Activated naive CD8-positive, alpha-beta T cell treated with anti-CD3 and anti-CD28 coated beads, Interleukin-2, amount 10 ng/mL, durations not matched to agents 7 days and 5 days (primary cell): Measurements from ENCODE around the gene HEATR5A. TPM values are rescaled to one million over a fixed set of nuclear protein-coding genes. Genes with fewer than 3 reads are reported as not detected.
A peak's percentile ranks its signal among the peaks of the same experiment; 100 is the strongest.
"Not testable (repeated sequence)": the region's sequence is repeated elsewhere in the genome, so short reads cannot be mapped to it uniquely, and the experiment has no call there.

Source experiments
- ATAC-seq: fragments of 150-1000 bp; cut with Tn5 transposase; one replicate; pipeline ENCODE4 v1.10.0; 2021; ENCODE audit warnings: low read depth, moderate library complexity
- POLR2A ChIA-PET: fragments of 350-600 bp; sonication (Branson Sonifier 250); formaldehyde crosslinking; loops from one replicate; lab custom pipeline; 2021; ENCODE audit warnings: antibody characterized with exemption; lab: Charles Lee
- DNase-seq: peaks from one replicate; pipeline ENCODE4 v3.0.0; 2021
- H3K27ac Mint-ChIP-seq: one replicate; pipeline ENCODE4 v1.8.0; 2022; ENCODE audit warnings: mild to moderate bottlenecking, mixed read lengths
- H3K27me3 Mint-ChIP-seq: one replicate; pipeline ENCODE4 v1.8.0; 2022; ENCODE audit warnings: mild to moderate bottlenecking, moderate library complexity, mixed read lengths
- H3K36me3 Mint-ChIP-seq: one replicate; pipeline ENCODE4 v1.8.0; 2021; ENCODE audit warnings: mild to moderate bottlenecking, mixed read lengths
- H3K4me1 Mint-ChIP-seq: one replicate; pipeline ENCODE4 v1.8.0; 2021; ENCODE audit warnings: mixed read lengths
- H3K4me3 Mint-ChIP-seq: one replicate; pipeline ENCODE4 v1.8.0; 2022; ENCODE audit warnings: mild to moderate bottlenecking, moderate library complexity, mixed read lengths
- H3K9me3 Mint-ChIP-seq: one replicate; pipeline ENCODE4 v1.8.0; 2021; ENCODE audit warnings: mixed read lengths
- total RNA-seq, 2 experiments: library from RNA; stranded (reverse); gene quantifications; one replicate each; pipeline ENCODE4 v1.2.3, GENCODE V29; 2021

Gene HEATR5A
- total RNA-seq, 2 experiments from 2014 or later = 9.4 to 11.5 TPM

- no peak overlapping the region for H3K27ac Mint-ChIP-seq
- POLR2A ChIA-PET = no interaction called here
- H3K4me1 Mint-ChIP-seq = no peaks in the 10 kb centered on the region
- H3K27me3 Mint-ChIP-seq = peaks cover 1% of the 10 kb centered on the region
- no peaks in the 10 kb centered on the region for H3K9me3 Mint-ChIP-seq
- DNase-seq (no peak), ATAC-seq (no peak)
- no peak overlapping the region for H3K4me3 Mint-ChIP-seq
- no peaks in the 10 kb centered on the region for H3K36me3 Mint-ChIP-seq
Measured at GRCh38 chr14:31257244-31257553, 163.2 kb downstream of the HEATR5A start.

- ATAC-seq (no peak), DNase-seq (no peak)
- Mint-ChIP-seq H3K36me3 (no peaks in the 10 kb centered on the region), H3K9me3 (no peaks in the 10 kb centered on the region), H3K4me1 (no peaks in the 10 kb centered on the region), H3K27me3 (peaks cover 1% of the 10 kb centered on the region), H3K27ac (no peak overlapping the region), H3K4me3 (no peak overlapping the region)
- POLR2A ChIA-PET = no interaction called here
Measured at GRCh38 chr14:31256534-31257243, 163.7 kb downstream of the HEATR5A start.

GRCh38 chr14:31255918-31256317 is 164.4 kb downstream of the HEATR5A start:
- H3K9me3 Mint-ChIP-seq, H3K4me1 Mint-ChIP-seq, H3K4me3 Mint-ChIP-seq, ATAC-seq, DNase-seq, H3K36me3 Mint-ChIP-seq, H3K27ac Mint-ChIP-seq, H3K27me3 Mint-ChIP-seq: not testable (repeated sequence)
- POLR2A ChIA-PET = interaction anchor here (0.7 kb wide), 2 partner anchors 377 to 563 kb away, joined by 3 read pairs; no protein-coding TSS in a partner anchor

GRCh38 chr14:31255286-31255685 is 165.1 kb downstream of the HEATR5A start:
- Mint-ChIP-seq H3K27me3 (peaks cover 1% of the 10 kb centered on the region), H3K4me1 (no peaks in the 10 kb centered on the region), H3K9me3 (no peaks in the 10 kb centered on the region), H3K27ac (no peak overlapping the region), H3K4me3 (no peak overlapping the region), H3K36me3 (no peaks in the 10 kb centered on the region)
- ATAC-seq = no peak
- POLR2A ChIA-PET = interaction anchor here (0.7 kb wide), 3 partner anchors 296 to 562 kb away, joined by 3 read pairs; no protein-coding TSS in a partner anchor
- DNase-seq = no peak

GRCh38 chr14:31253746-31254471 is 166.4 kb downstream of the HEATR5A start:
- H3K27me3 Mint-ChIP-seq = peaks cover 1% of the 10 kb centered on the region
- DNase-seq (no peak), ATAC-seq (no peak)
- H3K27ac Mint-ChIP-seq = no peak overlapping the region
- POLR2A ChIA-PET = no interaction called here
- H3K36me3 Mint-ChIP-seq = no peaks in the 10 kb centered on the region
- no peaks in the 10 kb centered on the region for H3K9me3 Mint-ChIP-seq
- H3K4me3 Mint-ChIP-seq = no peak overlapping the region
- no peaks in the 10 kb centered on the region for H3K4me1 Mint-ChIP-seq

- POLR2A ChIA-PET = no interaction called here
- Mint-ChIP-seq H3K27ac (no peak overlapping the region), H3K4me1 (no peaks in the 10 kb centered on the region), H3K36me3 (no peaks in the 10 kb centered on the region), H3K4me3 (no peak overlapping the region), H3K27me3 (peaks cover 1% of the 10 kb centered on the region), H3K9me3 (no peaks in the 10 kb centered on the region)
- DNase-seq (no peak), ATAC-seq (no peak)
Measured at GRCh38 chr14:31252865-31253264, 167.5 kb downstream of the HEATR5A start.

GRCh38 chr14:31251028-31251958 is 169.1 kb downstream of the HEATR5A start:
- Mint-ChIP-seq H3K4me3 (no peak overlapping the region), H3K9me3 (no peaks in the 10 kb centered on the region), H3K4me1 (no peaks in the 10 kb centered on the region), H3K27ac (no peak overlapping the region), H3K27me3 (no peaks in the 10 kb centered on the region), H3K36me3 (no peaks in the 10 kb centered on the region)
- POLR2A ChIA-PET = no interaction called here
- DNase-seq (no peak), ATAC-seq (no peak)

- POLR2A ChIA-PET = no interaction called here
- ATAC-seq (no peak), DNase-seq (no peak)
- Mint-ChIP-seq H3K4me3 (no peak overlapping the region), H3K9me3 (no peaks in the 10 kb centered on the region), H3K36me3 (peaks cover 2% of the 10 kb centered on the region), H3K4me1 (peaks cover 19% of the 10 kb centered on the region), H3K27me3 (no peaks in the 10 kb centered on the region), H3K27ac (no peak overlapping the region)
Measured at GRCh38 chr14:31244626-31245025, 175.7 kb downstream of the HEATR5A start.

- peaks cover 21% of the 10 kb centered on the region for H3K4me1 Mint-ChIP-seq
- DNase-seq (no peak), ATAC-seq (no peak)
- H3K27ac Mint-ChIP-seq = peak overlapping the region; percentile 14
- POLR2A ChIA-PET = interaction anchor here (0.6 kb wide), 1 partner anchor 78 kb away, joined by 3 read pairs; no protein-coding TSS in a partner anchor
- H3K4me3 Mint-ChIP-seq = no peak overlapping the region
- peaks cover 2% of the 10 kb centered on the region for H3K36me3 Mint-ChIP-seq
- H3K27me3 Mint-ChIP-seq = no peaks in the 10 kb centered on the region
- no peaks in the 10 kb centered on the region for H3K9me3 Mint-ChIP-seq
Measured at GRCh38 chr14:31243860-31244259, 176.5 kb downstream of the HEATR5A start.

- Mint-ChIP-seq H3K4me3 (peak overlapping the region; percentile 25), H3K4me1 (peaks cover 23% of the 10 kb centered on the region)
- DNase-seq, H3K27me3 Mint-ChIP-seq, POLR2A ChIA-PET, ATAC-seq, H3K9me3 Mint-ChIP-seq, H3K27ac Mint-ChIP-seq, H3K36me3 Mint-ChIP-seq: not testable (repeated sequence)
Measured at GRCh38 chr14:31242161-31242940, 178.0 kb downstream of the HEATR5A start.
